HG03095 (cell line): ENCODE results near the gene PRKAG3.

ENCODE experiments used
- ATAC-seq: cut with Tn5 transposase; IDR thresholded peaks from one replicate; pipeline ENCODE4 v1.9.1; 2021; ENCODE audit warnings: moderate library complexity; ENCODE audit not compliant: unreplicated experiment

Gene PRKAG3

GRCh38 chr2:218831378-218831990, at the start of gene PRKAG3:
TSS of gene PRKAG3 (minus strand) at chr2:218831803.
- no peak for ATAC-seq

- ATAC-seq: no peak
Measured at GRCh38 chr2:218880859-218881594, 49.4 kb upstream of the PRKAG3 start.

GRCh38 chr2:218880102-218880858, 48.7 kb upstream of the PRKAG3 start, which contains the start of gene WNT10A:
TSS of gene WNT10A (plus strand) at chr2:218880852. CDS start at chr2:218880996, 144 bp downstream.
- ATAC-seq: peak; percentile 70

GRCh38 chr2:218879776-218880101, 48.1 kb upstream of the PRKAG3 start:
- ATAC-seq: no peak

- ATAC-seq: no peak
Measured at GRCh38 chr2:218878926-218879761, 47.5 kb upstream of the PRKAG3 start.

GRCh38 chr2:218878486-218878885, 46.9 kb upstream of the PRKAG3 start:
- no peak for ATAC-seq

- no peak for ATAC-seq
Measured at GRCh38 chr2:218877891-218878290, 46.3 kb upstream of the PRKAG3 start.

- ATAC-seq: no peak
Measured at GRCh38 chr2:218877331-218877730, 45.7 kb upstream of the PRKAG3 start.

GRCh38 chr2:218876562-218877219, 45.1 kb upstream of the PRKAG3 start:
- no peak for ATAC-seq

- ATAC-seq: no peak
Measured at GRCh38 chr2:218875692-218876246, 44.2 kb upstream of the PRKAG3 start.

- no peak for ATAC-seq
Measured at GRCh38 chr2:218873359-218874194, 42.0 kb upstream of the PRKAG3 start.

- ATAC-seq: no peak
Measured at GRCh38 chr2:218872645-218873358, 41.2 kb upstream of the PRKAG3 start.

GRCh38 chr2:218871345-218872302, 40.0 kb upstream of the PRKAG3 start:
- ATAC-seq: no peak

GRCh38 chr2:218870984-218871344, 39.4 kb upstream of the PRKAG3 start:
- ATAC-seq: no peak

GRCh38 chr2:218869064-218869463, 37.5 kb upstream of the PRKAG3 start:
- no peak for ATAC-seq

GRCh38 chr2:218867900-218868299, 36.3 kb upstream of the PRKAG3 start:
- no peak for ATAC-seq

GRCh38 chr2:218865999-218866398, 34.4 kb upstream of the PRKAG3 start:
- no peak for ATAC-seq

- no peak for ATAC-seq
Measured at GRCh38 chr2:218865396-218865795, 33.8 kb upstream of the PRKAG3 start.
